ENCODE measurements around the gene KRTAP10-1. TPM values are rescaled to one million over a fixed set of nuclear protein-coding genes. Genes with fewer than 3 reads are reported as not detected.
A peak's percentile ranks its signal among the peaks of the same experiment; 100 is the strongest.

KRTAP10-1 gene
- total RNA-seq, 1 experiment from 2014 or later = not detected

DNA sequence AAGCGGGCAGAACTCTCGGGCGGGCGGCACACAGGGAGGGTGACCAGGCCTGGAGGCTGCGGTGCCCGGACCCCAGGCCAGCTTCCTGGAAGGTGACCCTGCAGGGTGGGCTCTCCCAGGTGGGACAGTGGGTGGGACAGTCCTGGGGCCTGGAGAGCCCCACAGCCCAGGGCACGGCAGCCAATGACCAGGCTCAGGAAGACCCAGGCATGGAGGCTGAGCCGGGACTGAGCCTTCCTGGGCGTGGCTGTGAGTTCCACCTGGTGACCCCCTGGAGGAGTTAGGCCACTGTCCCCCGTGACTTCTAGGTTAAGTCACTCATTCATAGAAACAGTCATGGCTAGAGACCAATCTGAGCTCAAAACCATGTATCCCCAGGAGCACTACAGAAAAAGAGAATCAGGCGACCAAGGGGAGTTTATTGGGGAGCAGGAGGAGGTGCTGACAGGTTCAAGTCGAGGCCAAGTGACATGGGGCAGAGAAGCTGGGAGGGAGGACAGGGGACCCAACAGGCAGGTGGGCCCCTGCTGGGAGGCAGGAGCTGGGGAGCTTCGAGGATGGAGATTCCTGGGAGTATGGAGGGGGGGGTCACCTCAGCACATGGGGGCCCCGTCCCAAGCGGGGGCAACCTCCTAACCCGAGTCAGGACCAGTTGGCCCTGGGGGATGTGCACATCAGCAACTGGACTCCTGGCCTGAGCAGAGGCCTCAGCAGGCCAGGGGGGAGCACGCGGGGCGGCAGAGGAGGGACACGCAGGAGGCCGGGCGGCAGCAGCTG lies 39.2 kb upstream of the KRTAP10-1 start:
- H3K27ac Mint-ChIP-seq = no peak overlapping the region
- Histone ChIP-seq H3K23me2 (ENCODE audit: insufficient read length, low read depth, low read length, poor library complexity, severe bottlenecking) (no peaks in the 10 kb centered on the region), H3K4me2 (ENCODE audit: insufficient read depth, insufficient read length, low read length) (no peak overlapping the region), H2BK20ac (ENCODE audit: low read depth, low read length, poor library complexity, severe bottlenecking) (no peak overlapping the region), H3T11ph (ENCODE audit: low read length) (no peak overlapping the region), H4K5ac (ENCODE audit: insufficient read length, low read depth, low read length) (no peak overlapping the region), H2BK5ac (ENCODE audit: insufficient read length, low read length) (no peak overlapping the region), H3K4ac (ENCODE audit: low read depth, low read length) (no peak overlapping the region), H3K4me1 (ENCODE audit: insufficient read depth, low read length) (no peaks in the 10 kb centered on the region), H3K14ac (ENCODE audit: insufficient read depth, low read length) (no peak overlapping the region), H3K56ac (ENCODE audit: insufficient read length, low read depth, low read length) (no peak overlapping the region), H3K18ac (ENCODE audit: insufficient read length, low read depth, low read length) (no peak overlapping the region), H4K20me1 (ENCODE audit: control insufficient read depth, insufficient read depth, insufficient read length) (no peaks in the 10 kb centered on the region), H3K79me1 (ENCODE audit: insufficient read depth, low read depth, low read length, poor library complexity, severe bottlenecking) (no peaks in the 10 kb centered on the region), H3K9ac (ENCODE audit: extremely low read depth, insufficient read length, low read length) (no peak overlapping the region), H4K91ac (ENCODE audit: insufficient read length, low read depth, low read length) (no peak overlapping the region), H3K27me3 (ENCODE audit: insufficient read depth, low read length) (no peaks in the 10 kb centered on the region), H2BK120ac (ENCODE audit: low read depth, low read length, poor library complexity, severe bottlenecking) (no peak overlapping the region), H3K9me3 (ENCODE audit: control insufficient read depth, low read depth, low read length) (no peaks in the 10 kb centered on the region), H2AK5ac (ENCODE audit: insufficient read length, low read length) (no peak overlapping the region), H2BK15ac (ENCODE audit: low read depth, low read length) (no peak overlapping the region), H2AFZ (ENCODE audit: low read length) (no peak overlapping the region), H3K79me2 (ENCODE audit: insufficient read depth, low read length) (no peaks in the 10 kb centered on the region), H2BK12ac (ENCODE audit: insufficient read length, low read depth, low read length) (no peak overlapping the region), H3K23ac (ENCODE audit: insufficient read length, low read depth, low read length) (no peak overlapping the region), H3K27ac (ENCODE audit: insufficient read length, low read depth, low read length) (no peak overlapping the region), H4K8ac (replicated peaks; ENCODE audit: insufficient read length, low read depth, low read length) (no peak overlapping the region)
- no CpG with 5 or more reads among the region's 22 CpGs for WGBS (ENCODE audit: extremely low coverage, insufficient read length, low lambda C conversion rate)
- no peak overlapping the region for H3K4me3 Mint-ChIP-seq
- H3K27me3 Mint-ChIP-seq (ENCODE audit: low read depth) = peaks cover 18% of the 10 kb centered on the region
- peaks cover 0 to 28% (median 12%) of the 10 kb centered on the region in 3 experiments; a peak in 5 of 7 replicates for H3K36me3 Mint-ChIP-seq (ENCODE audit: insufficient read depth in 1 of 3, low read depth in 3 of 3)
- TF ChIP-seq, protein P1, sequence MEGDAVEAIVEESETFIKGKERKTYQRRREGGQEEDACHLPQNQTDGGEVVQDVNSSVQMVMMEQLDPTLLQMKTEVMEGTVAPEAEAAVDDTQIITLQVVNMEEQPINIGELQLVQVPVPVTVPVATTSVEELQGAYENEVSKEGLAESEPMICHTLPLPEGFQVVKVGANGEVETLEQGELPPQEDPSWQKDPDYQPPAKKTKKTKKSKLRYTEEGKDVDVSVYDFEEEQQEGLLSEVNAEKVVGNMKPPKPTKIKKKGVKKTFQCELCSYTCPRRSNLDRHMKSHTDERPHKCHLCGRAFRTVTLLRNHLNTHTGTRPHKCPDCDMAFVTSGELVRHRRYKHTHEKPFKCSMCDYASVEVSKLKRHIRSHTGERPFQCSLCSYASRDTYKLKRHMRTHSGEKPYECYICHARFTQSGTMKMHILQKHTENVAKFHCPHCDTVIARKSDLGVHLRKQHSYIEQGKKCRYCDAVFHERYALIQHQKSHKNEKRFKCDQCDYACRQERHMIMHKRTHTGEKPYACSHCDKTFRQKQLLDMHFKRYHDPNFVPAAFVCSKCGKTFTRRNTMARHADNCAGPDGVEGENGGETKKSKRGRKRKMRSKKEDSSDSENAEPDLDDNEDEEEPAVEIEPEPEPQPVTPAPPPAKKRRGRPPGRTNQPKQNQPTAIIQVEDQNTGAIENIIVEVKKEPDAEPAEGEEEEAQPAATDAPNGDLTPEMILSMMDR (conservative IDR thresholded peaks at IDR 0.05) = no peak
- DNase-seq = peak; percentile 22
- H3K4me1 Mint-ChIP-seq = peaks cover 16 to 34% of the 10 kb centered on the region in 2 experiments
- H3K9me3 Mint-ChIP-seq = peaks cover 18 to 28% of the 10 kb centered on the region in 2 experiments
